NCI-H2196 (cell line): ENCODE results near the gene DENND5B.
A peak's percentile ranks its signal among the peaks of the same experiment; 100 is the strongest.
"Not testable (repeated sequence)": the region's sequence is repeated elsewhere in the genome, so short reads cannot be mapped to it uniquely, and the experiment has no call there.

Source experiments
- DNase-seq: peaks from one replicate; lab custom pipeline; 2025; ENCODE audit not compliant: unreplicated experiment; lab: John Stamatoyannopoulos, UW

The DENND5B gene

GRCh38 chr12:31590642-31591379 is at the start of gene DENND5B:
Gene DENND5B (minus strand): TSS chr12:31591136. CDS start chr12:31590832, 304 bp downstream.
- peak; percentile 83 for DNase-seq

- DNase-seq, result no peak
These were observed 43.7 kb upstream of the DENND5B start for GRCh38 chr12:31634620-31635019.

- no peak for DNase-seq
These were observed 42.5 kb upstream of the DENND5B start for GRCh38 chr12:31633464-31633863.

- DNase-seq, result no peak
These were observed 40.9 kb upstream of the DENND5B start for GRCh38 chr12:31631809-31632208.

- no peak for DNase-seq
These were observed 40.2 kb upstream of the DENND5B start for GRCh38 chr12:31631023-31631724.

GRCh38 chr12:31629756-31630732 is 39.1 kb upstream of the DENND5B start:
- DNase-seq, result no peak

- DNase-seq, result no peak
These were observed 36.6 kb upstream of the DENND5B start for GRCh38 chr12:31627456-31628054.

- DNase-seq, result no peak
These were observed 35.5 kb upstream of the DENND5B start for GRCh38 chr12:31626270-31626995.

- DNase-seq, result no peak
These were observed 31.1 kb upstream of the DENND5B start for GRCh38 chr12:31622038-31622437.

GRCh38 chr12:31620311-31620710 is 29.4 kb upstream of the DENND5B start:
- DNase-seq, result no peak

GRCh38 chr12:31618228-31619025 is 27.5 kb upstream of the DENND5B start:
- DNase-seq, result no peak

- DNase-seq, result no peak
These were observed 21.9 kb upstream of the DENND5B start for GRCh38 chr12:31612819-31613218.

GRCh38 chr12:31608299-31608698 is 17.4 kb upstream of the DENND5B start:
- not testable (repeated sequence) for DNase-seq

GRCh38 chr12:31605531-31605930 is 14.6 kb upstream of the DENND5B start:
- no peak for DNase-seq

GRCh38 chr12:31603546-31604009 is 12.6 kb upstream of the DENND5B start:
- no peak for DNase-seq

- no peak for DNase-seq
These were observed 9.8 kb upstream of the DENND5B start for GRCh38 chr12:31600750-31601149.

GRCh38 chr12:31600252-31600651 is 9.3 kb upstream of the DENND5B start:
- DNase-seq, result no peak

- no peak for DNase-seq
These were observed 8.1 kb upstream of the DENND5B start for GRCh38 chr12:31599053-31599452.

- no peak for DNase-seq
These were observed 6.1 kb upstream of the DENND5B start for GRCh38 chr12:31597066-31597465.
